Muscle layer of duodenum (tissue), 2 donors: Measurements from ENCODE around the gene PLA2G4B.

Source experiments
- H3K27ac ChIP-seq: one replicate; pipeline ENCODE4 v1.7.0; 2013; ENCODE audit warnings: mild to moderate bottlenecking, low read length
- H3K27me3 ChIP-seq: one replicate; pipeline ENCODE4 v1.7.0; 2013; ENCODE audit warnings: low read depth, mild to moderate bottlenecking, control low read depth, low read length
- H3K36me3 ChIP-seq, 2 donors: one replicate each; pipeline ENCODE4 v1.7.0; 2013; ENCODE audit warnings: low read length in 2 of 2, control low read depth in 1 of 2, mild to moderate bottlenecking in 1 of 2; ENCODE audit not compliant: insufficient read depth in 2 of 2, control insufficient read depth in 1 of 2
- H3K4me1 ChIP-seq, 2 donors: one replicate each; pipeline ENCODE4 v1.7.0; 2013; ENCODE audit warnings: low read length in 2 of 2, mild to moderate bottlenecking in 2 of 2, control low read depth in 1 of 2, moderate library complexity in 1 of 2; ENCODE audit not compliant: insufficient read depth in 2 of 2, control insufficient read depth in 1 of 2
- H3K4me3 ChIP-seq, 2 donors: one replicate each; pipeline ENCODE4 v1.7.0; 2013; ENCODE audit warnings: low read length in 2 of 2, low read depth in 1 of 2, mild to moderate bottlenecking in 1 of 2
- H3K9me3 ChIP-seq, 2 donors: one replicate each; pipeline ENCODE4 v1.7.0; 2013; ENCODE audit warnings: low read length in 2 of 2, control low read depth in 1 of 2, mild to moderate bottlenecking in 1 of 2; ENCODE audit not compliant: control insufficient read depth in 1 of 2
- donor health status: healthy.

The PLA2G4B gene

GRCh38 chr15:41866263-41866703, 27.6 kb downstream of the PLA2G4B start:
- Histone ChIP-seq H3K36me3 (no peaks in the 10 kb centered on the region), H3K9me3 (no peaks in the 10 kb centered on the region), H3K27me3 (no peaks in the 10 kb centered on the region), H3K4me1 (no peaks in the 10 kb centered on the region), H3K4me3 (no peak overlapping the region), H3K27ac (no peak overlapping the region)

DNA sequence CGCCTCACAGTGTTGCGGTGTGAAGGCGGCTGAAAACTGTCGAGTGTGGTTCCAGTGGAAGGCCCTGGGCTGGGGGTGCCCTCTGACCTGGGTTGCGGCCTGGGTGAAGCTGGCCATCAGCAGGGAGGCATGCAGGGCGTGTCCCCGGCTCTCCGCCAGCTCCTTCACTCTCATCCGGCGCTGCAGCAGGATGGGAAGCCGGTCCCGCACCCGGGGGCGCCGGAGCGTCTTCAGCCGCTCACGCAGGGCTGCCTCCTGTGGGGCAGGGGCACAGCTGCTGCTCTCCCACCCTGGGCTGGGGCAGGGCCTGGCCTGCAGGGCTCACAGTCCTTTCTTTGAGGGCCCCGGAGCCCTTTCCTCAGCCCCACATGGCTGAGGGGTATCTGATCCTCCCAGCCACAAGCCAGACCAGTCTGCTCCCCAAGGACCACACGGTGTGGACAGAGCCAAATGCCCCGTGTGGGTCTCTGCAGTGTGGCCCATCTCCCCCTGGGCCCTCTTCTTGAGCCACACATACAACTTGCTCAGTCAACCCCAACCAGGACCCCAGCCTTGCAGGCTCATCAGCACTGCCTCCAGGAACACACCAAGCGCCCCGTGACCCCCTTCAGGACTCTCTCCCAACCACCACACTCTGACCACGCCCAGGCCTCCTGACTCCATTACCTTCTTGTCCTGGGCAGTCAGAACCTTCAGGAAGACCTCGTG, 28.4 kb downstream of the PLA2G4B start:
- Histone ChIP-seq H3K27ac (no peak overlapping the region), H3K4me1 (no peaks in the 10 kb centered on the region), H3K9me3 (no peaks in the 10 kb centered on the region), H3K27me3 (no peaks in the 10 kb centered on the region), H3K36me3 (no peaks in the 10 kb centered on the region), H3K4me3 (no peak overlapping the region)

DNA sequence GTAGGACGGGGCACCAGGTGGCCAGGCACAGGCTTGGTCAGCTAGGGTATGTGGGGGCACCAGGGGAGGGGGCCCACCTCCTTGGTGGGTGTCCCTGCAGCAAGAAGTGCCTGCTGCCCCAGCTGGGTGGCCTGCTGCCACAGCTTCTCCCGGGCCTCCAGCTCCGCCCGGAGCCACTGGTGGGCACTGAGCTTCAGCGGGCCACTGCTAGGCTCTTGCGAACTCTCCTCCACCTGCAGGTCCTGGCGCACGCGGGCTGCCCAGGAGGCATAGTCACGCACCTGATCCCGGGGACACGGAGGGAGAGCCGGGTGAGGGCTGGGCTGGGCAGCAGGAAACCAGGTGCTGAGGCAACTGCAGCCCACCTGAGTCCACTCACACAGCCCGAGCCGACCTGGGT, 29.7 kb downstream of the PLA2G4B start:
- no peaks in the 10 kb centered on the region for H3K4me1 ChIP-seq
- no peaks in the 10 kb centered on the region for H3K27me3 ChIP-seq
- no peaks in the 10 kb centered on the region for H3K36me3 ChIP-seq
- no peak overlapping the region for H3K4me3 ChIP-seq
- no peak overlapping the region for H3K27ac ChIP-seq
- H3K9me3 ChIP-seq, result no peaks in the 10 kb centered on the region

GRCh38 chr15:41869770-41870688, 31.4 kb downstream of the PLA2G4B start:
- Histone ChIP-seq H3K36me3 (no peaks in the 10 kb centered on the region), H3K4me3 (no peak overlapping the region), H3K4me1 (no peaks in the 10 kb centered on the region), H3K27me3 (no peaks in the 10 kb centered on the region), H3K27ac (no peak overlapping the region), H3K9me3 (no peaks in the 10 kb centered on the region)

DNA sequence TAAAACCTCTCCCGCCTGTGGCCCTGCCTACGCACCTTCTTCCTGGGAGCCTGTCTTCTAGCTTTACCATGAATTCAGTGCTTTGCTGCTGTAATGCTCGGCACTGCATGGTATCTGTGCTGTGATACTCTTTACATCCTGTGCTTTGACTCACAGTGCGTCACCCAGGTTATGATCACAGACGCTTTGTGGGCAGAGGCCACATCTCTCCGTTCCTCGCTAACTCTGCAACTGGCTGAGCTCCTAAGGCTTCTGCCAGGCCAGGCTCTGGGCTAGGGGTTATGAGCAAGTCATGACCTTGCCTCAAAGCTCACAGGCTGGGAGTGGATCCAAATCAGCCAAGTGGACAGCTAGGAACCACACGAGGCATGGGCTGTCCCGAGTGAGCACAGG, 32.0 kb downstream of the PLA2G4B start:
- Histone ChIP-seq H3K9me3 (no peaks in the 10 kb centered on the region), H3K36me3 (no peaks in the 10 kb centered on the region), H3K4me1 (no peaks in the 10 kb centered on the region), H3K27me3 (no peaks in the 10 kb centered on the region), H3K27ac (no peak overlapping the region), H3K4me3 (no peak overlapping the region)

- no peaks in the 10 kb centered on the region for H3K9me3 ChIP-seq
- H3K4me3 ChIP-seq, result no peak overlapping the region
- no peak overlapping the region for H3K27ac ChIP-seq
- H3K27me3 ChIP-seq, result no peaks in the 10 kb centered on the region
- no peaks in the 10 kb centered on the region for H3K36me3 ChIP-seq
- H3K4me1 ChIP-seq, result no peaks in the 10 kb centered on the region
These were observed 32.7 kb downstream of the PLA2G4B start for GRCh38 chr15:41871175-41871905.

DNA sequence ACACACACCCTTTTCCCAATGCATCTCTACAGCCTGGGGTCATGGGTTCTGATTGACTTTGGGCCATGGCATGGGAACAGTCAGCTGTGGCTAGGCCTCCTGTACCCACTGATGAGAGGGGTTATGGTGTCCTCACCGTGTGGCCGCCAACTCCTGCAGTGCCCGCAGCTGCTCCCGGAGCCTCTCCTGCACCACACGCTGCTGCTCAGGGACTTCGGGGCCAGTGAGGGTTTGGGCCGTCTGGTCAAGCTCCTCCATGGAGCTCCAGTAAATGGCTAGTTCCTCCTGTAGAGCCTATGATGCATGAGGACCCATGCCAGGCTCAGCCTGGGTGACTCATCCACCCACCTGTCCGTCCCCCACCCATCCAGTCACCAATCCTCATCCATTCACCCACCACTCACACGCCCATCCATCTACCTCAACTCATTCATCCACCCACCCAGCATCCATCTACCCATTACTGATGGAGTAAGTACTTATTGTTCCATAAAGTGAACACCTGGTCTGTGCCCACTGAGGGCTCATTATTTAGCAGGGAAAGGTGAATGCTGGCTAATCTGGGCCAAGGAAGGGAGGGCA, 33.6 kb downstream of the PLA2G4B start:
- Histone ChIP-seq H3K4me3 (no peak overlapping the region), H3K36me3 (no peaks in the 10 kb centered on the region), H3K9me3 (no peaks in the 10 kb centered on the region), H3K27me3 (no peaks in the 10 kb centered on the region), H3K27ac (no peak overlapping the region), H3K4me1 (no peaks in the 10 kb centered on the region)

GRCh38 chr15:41873711-41874110, 35.1 kb downstream of the PLA2G4B start:
- no peak overlapping the region for H3K27ac ChIP-seq
- H3K36me3 ChIP-seq, result no peaks in the 10 kb centered on the region
- no peaks in the 10 kb centered on the region for H3K9me3 ChIP-seq
- no peaks in the 10 kb centered on the region for H3K27me3 ChIP-seq
- no peak overlapping the region for H3K4me3 ChIP-seq
- H3K4me1 ChIP-seq, result no peaks in the 10 kb centered on the region

DNA sequence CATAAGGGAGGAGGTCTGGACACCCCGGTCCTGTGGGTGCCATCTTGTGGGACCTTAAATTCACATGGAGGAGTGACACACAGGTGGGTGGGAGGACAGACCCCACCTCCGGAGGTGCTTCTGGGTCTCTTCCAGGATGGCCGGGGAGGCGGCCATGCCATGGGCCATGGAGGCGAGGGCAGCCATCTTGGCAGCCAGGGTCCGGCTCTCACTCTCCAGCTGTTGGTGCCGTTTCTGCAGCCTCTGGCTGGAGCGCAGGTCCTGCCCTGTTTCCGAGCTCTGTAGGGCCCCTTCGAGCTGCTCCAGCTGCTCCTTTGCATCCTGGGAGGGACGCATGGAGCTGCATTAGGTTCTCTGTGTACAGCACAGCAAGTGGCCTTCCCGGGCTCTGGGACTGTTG, 36.1 kb downstream of the PLA2G4B start:
- Histone ChIP-seq H3K36me3 (no peaks in the 10 kb centered on the region), H3K9me3 (no peaks in the 10 kb centered on the region), H3K27ac (no peak overlapping the region), H3K27me3 (no peaks in the 10 kb centered on the region), H3K4me3 (no peak overlapping the region), H3K4me1 (no peaks in the 10 kb centered on the region)

DNA sequence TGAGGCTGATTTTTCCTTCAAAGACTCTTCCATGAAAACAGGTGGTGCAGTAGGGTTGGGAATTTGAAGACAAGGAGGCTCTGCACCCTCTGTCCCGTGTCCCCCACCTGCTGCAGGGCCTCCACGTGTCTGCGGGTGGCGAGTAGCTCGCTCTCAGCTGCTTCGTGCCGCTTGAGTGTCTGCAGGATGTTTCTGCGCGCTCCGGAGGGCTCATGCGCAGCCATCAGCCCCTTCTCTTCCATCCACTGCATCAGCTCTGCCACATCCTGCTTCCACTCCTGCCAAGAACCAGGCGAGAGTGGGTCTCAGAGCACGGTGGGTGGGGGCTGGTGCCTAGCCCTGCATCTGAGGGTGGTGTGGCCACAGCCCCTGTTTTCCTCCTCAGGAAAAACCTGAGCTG, 37.4 kb downstream of the PLA2G4B start:
- Histone ChIP-seq H3K4me3 (no peak overlapping the region), H3K4me1 (no peaks in the 10 kb centered on the region), H3K27me3 (no peaks in the 10 kb centered on the region)

DNA sequence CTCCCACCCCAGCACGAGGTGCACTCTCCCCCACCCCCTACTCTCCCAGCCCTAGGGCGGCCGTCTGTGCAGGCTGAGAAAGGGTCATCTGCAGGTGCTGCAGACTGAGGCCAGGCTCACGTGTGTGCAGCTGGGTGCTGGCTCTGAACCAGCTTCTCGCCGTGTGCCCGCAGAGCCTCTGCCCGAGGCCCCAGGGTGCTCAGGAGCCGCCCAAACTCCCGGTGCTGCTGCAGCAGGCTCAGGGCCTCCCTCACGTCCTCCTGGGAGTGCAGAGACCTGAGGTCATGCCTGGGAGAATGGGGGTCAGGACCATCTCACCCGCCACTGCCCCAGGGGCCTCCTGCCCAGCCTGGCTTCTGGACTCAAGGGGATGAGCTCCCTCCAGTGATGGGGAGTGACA, 38.0 kb downstream of the PLA2G4B start:
- Histone ChIP-seq H3K27me3 (no peaks in the 10 kb centered on the region), H3K4me1 (no peaks in the 10 kb centered on the region), H3K4me3 (no peak overlapping the region), H3K9me3 (no peaks in the 10 kb centered on the region), H3K36me3 (no peaks in the 10 kb centered on the region), H3K27ac (no peak overlapping the region)

More for the DNA sequence above, 37.4 kb downstream of the PLA2G4B start:
- Histone ChIP-seq H3K36me3 (no peaks in the 10 kb centered on the region), H3K9me3 (no peaks in the 10 kb centered on the region), H3K27ac (no peak overlapping the region)
